NAMALWA (cell line): ENCODE measurements around the gene RASSF5.
"Not testable (repeated sequence)": the region's sequence is repeated elsewhere in the genome, so short reads cannot be mapped to it uniquely, and the experiment has no call there.

Source experiments
- DNase-seq: peaks from one replicate; pipeline ENCODE4 v3.0.0-alpha.2; 2015; ENCODE audit warnings: low spot score

RASSF5 gene

DNA sequence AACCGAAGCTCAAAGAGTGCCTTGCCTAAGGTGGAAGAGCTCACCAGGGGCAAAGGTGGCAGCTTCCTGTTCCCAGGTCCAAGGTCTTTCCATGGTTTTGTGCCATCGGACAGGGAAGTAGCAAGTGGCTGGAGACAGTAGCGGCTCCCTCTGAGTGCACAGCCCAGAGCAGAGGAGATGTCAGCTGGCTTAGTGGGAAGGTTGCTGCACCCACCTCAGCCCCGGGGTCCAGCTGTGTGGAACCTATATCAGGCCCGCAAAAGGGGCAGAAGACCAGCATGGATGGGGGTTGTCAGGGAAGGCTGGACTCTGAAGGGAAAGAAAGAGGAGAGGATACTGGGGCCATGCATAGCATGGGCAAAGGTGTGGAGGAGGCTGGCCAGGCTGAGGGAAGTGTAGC is 30.2 kb upstream of the RASSF5 start:
- no peak for DNase-seq

DNA sequence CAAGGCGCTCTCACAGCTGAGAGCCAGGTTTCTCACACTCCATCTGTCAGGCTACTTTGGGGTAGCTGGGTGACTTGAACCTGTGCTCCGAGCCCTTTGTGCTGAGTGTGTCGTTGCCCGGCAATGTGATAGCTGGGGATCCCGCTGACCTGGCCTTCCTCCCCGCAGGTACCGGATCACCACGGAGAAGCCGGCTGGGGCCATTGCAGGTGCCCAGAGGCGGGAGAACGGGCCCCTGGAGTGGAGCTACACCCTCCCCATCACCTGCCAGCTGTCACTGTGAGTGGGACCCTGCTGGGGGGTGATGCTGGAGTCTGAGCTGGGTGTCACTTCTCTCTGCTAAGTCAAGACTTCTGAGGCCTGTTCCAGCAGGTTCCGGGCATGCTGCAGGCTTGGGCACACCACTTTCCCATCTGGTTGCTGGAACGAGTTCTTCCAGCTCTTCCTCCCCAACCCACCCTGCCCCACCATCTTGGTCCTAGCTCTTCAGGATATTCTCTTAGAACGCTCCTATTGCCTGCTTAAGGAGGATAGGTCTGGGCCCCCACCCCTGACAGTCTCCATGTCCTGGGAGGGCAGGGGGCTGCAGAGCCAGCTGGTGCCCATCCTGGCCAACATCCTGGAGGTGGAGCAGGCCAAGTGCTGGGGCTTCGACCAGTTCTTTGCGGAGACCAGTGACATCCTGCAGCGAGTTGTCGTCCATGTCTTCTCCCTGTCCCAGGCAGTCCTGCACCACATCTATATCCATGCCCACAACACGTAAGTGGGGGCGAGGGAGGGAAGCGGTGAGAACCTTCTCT is 29.6 kb upstream of the RASSF5 start:
- DNase-seq, result no peak

GRCh38 chr1:206478746-206479145 is 28.6 kb upstream of the RASSF5 start:
- DNase-seq, result no peak

DNA sequence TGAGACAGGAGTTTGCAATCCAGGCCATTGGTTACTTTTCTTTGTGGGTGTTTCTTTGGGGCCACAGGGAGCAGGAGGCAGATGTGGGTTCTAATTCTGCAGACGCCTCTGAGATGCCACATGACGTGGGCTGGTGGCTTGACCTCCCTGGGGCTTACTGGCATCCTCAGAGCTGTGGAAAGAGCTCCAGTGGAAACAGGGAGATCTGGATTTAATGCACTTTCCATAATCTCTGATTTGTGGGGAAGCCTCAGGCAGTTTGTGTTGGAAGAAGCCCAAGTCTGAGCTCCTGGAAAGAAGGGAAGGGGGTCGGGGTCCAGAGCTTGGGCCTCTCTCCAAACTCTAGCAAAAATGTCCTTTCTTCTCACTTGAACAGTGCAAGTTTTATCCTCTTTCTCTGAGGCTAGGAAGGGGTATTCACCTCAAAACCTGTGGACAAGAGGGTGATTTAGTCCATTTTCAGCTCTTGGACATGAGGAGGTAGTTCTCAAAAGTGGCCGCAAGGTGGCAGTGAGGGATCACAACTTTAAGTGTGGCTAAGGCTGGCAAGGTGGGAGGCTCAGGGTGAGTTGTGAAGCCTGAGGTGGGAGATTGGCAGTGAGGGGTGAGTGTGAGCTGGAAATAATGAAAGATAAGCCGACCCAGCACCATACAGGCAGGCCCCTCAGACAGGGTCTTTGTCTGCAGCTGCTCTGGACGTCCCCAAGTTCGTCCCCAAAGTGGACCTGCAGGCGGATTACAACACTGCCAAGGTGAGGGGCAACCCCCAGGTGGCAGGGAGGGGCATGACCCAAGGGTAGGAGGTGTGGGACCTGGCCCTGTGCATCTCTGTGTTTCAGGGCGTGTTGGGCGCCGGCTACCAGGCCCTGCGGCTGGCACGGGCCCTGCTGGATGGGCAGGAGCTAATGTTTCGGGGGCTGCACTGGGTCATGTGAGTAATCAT is 27.9 kb upstream of the RASSF5 start:
- DNase-seq, result peak; percentile 84

DNA sequence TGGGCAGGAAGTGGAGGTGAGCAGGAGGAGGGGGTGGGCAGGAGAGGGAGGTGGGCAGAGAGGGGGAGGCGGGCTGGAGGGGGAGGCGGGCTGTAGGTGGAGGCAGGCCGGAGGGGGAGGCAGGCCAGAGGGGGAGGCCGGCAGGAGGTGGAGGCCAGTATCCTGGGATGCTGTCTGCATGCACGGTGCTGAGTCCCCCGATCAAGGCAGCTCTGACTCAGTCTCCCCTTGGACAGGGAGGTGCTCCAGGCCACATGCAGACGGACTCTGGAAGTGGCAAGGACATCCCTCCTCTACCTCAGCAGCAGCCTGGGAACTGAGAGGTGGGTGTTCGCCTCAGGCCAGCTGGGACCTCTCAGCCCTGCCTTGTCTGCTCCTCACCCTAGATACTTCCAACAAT is 27.1 kb upstream of the RASSF5 start:
- DNase-seq, result no peak

GRCh38 chr1:206482611-206483010 is 24.7 kb upstream of the RASSF5 start:
- no peak for DNase-seq

GRCh38 chr1:206483864-206484263 is 23.5 kb upstream of the RASSF5 start:
- not testable (repeated sequence) for DNase-seq

- no peak for DNase-seq
Observed at GRCh38 chr1:206484901-206485300, 22.4 kb upstream of the RASSF5 start.

DNA sequence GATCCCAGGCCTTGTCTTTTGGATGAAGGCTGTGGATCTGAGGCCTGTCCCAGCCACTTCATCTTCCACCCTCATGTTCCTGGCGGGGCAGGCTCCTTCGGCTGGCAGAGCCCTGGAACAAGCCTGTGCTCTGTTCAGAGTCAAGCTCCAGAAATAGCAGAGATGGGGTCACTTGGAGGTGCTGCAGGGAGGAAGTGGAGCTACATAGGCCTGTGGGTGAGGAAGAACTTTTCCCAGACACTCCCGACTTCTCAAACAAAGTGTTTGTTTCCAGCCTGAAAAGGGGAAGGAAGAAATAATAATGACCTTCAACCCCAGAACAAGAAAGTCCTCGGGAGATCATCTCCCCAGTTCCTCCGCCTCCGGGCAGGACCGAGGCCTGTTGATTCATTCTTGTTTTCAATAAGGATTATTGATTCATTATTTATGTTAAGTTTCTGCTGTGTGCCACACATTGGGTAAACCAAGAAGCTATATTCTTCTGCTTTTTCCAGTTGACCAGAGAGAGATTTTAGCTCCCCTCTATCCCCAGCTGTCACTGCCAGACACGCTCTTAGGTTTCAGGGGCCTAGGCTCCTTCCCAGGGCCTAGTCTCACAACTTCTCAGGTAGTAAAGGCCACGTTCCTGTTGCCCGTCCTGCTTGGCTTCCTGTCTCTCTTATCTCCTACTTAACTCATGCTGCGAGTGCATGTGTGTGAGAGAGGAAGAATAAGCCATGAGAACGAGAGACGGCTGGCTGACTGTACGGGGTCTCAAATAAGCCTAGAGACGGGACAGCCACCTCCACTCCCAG is 20.1 kb upstream of the RASSF5 start:
- DNase-seq, result no peak

- no peak for DNase-seq
Observed at GRCh38 chr1:206487970-206488369, 19.4 kb upstream of the RASSF5 start.

GRCh38 chr1:206488466-206488865 is 18.9 kb upstream of the RASSF5 start:
- no peak for DNase-seq

DNA sequence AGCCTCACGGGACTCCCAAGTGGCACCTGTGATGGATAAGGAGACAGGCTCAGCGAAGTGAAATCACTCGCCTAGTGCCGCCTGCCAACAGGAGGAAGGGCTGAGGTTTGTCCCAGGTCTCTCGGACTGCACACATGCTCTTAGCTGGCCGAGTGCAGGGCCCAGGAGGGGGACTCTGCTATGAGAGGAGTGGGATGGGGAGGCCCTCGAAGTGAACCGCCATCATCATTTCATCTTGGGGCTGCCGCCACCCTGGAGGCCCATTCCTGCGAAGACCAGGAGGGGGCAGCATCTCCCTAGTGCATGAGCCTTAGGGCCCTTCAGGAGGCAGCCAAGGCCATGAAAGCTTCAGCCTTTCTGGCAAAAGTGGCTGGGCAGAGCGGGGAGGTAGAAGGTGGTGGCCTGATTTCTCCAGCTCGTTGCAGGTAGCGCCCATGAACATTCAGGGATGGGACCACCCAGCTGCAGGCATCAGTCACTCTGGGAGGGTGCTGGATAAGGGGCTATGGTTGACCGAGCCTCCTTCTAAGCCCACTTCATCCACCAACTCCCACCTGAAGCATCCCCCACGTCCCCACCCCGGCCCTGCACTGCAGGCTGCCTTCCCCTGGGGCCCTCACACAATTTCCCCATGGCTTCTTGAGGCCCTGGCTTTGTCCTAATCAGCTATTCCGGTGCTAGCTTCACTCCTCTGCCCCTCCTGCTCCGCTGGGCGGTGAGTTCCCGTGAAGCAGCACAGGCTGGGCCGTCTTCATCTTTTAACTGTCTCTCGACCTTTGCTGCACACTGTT is 17.2 kb upstream of the RASSF5 start:
- peak; percentile 82 for DNase-seq

GRCh38 chr1:206490771-206491405 is 16.4 kb upstream of the RASSF5 start:
- DNase-seq, result no peak

GRCh38 chr1:206491616-206492015 is 15.7 kb upstream of the RASSF5 start:
- no peak for DNase-seq

GRCh38 chr1:206492589-206492988 is 14.7 kb upstream of the RASSF5 start:
- no peak for DNase-seq

DNA sequence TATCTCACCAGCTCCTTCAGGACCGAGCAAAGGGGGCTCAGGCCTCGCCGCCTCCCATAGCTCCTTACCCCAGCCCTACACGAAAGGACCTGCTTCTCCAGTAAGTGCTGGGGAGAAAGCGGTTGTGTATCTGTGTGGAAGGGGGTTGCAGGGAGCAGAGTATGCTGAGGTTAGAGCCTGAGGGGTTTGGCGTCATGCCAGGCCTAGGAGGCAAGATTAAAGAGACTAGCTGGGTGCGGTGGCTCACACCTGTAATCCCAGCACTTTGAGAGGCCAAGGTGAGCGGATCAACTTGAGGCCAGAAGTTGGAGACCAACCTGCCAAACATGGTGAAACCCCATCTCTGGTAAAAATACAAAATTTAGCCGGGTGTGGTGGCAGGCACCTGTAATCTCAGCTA is 14.1 kb upstream of the RASSF5 start:
- no peak for DNase-seq

DNA sequence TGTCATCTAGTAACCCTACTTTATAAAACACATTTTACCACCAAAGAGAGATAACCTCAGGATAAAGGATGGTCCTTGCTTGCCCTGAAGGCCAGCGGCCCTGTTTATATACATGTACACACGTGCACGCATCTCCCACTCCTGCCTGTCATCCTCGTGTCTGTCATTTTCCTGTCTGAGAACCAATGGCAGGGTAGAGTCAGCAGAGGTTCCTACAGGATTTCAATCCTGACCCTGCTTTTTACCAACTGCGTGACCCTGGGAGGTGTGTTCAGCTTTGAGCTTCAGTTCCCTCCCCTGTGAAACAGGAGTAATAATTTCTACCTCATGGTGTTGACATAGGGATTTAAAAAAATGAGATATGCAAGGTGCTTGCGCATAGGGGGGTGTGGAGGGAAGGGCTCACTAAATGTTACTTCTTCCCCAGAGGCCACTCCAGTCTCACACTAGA is 12.3 kb upstream of the RASSF5 start:
- DNase-seq, result no peak

DNA sequence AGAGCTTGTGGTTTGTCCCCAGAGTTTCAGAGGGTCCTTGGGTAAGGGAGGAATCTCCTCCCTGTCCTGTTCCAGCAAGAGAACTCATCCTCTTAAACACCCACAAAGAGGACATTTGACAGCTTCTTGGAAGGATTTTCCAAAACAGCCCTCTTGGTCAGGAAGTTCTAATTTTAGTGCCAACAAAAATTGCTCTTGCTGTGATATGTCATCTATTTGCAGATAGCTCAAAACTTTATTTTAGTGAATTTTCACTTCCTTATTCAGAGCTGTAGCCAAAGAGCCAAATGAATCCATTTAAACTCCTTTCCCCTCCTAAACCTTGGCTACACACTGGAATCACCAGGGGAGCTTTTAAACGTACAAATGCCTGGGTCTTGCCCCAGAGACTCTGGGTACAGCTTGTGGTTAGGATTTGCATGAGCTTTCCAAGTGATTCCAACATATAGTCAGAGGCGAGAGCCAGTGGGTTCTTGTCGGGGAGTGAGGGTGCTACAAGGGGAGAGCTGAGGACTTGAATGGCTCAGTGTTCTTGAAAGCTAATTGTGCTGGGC is 11.8 kb upstream of the RASSF5 start:
- DNase-seq, result peak; percentile 28

DNA sequence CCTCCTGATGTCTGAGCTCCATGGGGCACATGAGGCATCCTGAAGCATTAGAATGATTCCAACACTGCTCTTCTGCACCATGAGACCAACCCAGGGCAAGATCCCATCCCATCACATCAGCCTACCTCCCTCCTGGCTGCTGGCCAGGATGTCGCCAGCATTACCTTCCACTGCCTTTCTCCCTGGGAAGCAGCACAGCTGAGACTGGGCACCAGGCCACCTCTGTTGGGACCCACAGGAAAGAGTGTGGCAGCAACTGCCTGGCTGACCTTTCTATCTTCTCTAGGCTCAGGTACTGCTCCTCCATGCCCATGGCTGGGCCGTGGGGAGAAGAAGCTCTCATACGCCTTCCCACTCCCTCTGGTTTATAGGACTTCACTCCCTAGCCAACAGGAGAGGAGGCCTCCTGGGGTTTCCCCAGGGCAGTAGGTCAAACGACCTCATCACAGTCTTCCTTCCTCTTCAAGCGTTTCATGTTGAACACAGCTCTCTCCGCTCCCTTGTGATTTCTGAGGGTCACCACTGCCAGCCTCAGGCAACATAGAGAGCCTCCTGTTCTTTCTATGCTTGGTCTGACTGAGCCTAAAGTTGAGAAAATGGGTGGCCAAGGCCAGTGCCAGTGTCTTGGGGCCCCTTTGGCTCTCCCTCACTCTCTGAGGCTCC is 11.1 kb upstream of the RASSF5 start:
- DNase-seq, result peak; percentile 16

DNA sequence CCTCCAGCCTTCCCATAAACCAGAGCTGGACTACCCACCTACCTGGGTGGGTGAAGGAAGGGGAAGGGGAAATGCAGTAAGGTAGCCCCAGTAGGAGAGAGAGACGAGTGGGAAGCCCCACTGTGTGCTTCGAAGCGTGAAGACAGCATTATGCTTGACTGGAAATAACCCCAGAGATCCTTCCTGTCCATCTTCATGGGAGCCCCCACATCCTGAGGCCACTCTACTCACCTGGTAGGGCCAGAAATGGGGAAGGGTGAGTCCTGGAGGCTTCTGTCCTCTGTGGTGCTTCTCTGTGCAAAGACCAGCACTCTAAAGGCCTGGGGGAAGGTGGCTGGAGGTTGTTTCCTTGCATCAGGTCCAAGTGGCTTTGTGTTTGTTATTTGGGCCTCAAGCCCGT is 10.0 kb upstream of the RASSF5 start:
- DNase-seq, result peak; percentile 21
